Gastroesophageal sphincter (tissue), 3 donors: Measurements from ENCODE around the gene CCDC57.

Source experiments
- EP300 ChIP-seq: sonication (generic); formaldehyde crosslinking; IDR thresholded peaks from one replicate; pipeline ENCODE4 v1.6.1; 2017; ENCODE audit warnings: antibody characterized with exemption, mild to moderate bottlenecking
- POLR2A ChIP-seq, 2 donors: fragments of 450-650 bp; IDR thresholded peaks; one replicate each; pipeline ENCODE4 v1.6.1; 2017; ENCODE audit warnings: antibody characterized with exemption in 2 of 2, mild to moderate bottlenecking in 2 of 2, moderate library complexity in 1 of 2
- POLR2AphosphoS5 ChIP-seq: sonication (generic); formaldehyde crosslinking; IDR thresholded peaks from one replicate; pipeline ENCODE4 v1.6.1; 2017; ENCODE audit warnings: antibody characterized with exemption
- TF ChIP-seq, protein P1 (sequence below), 4 experiments: fragments of 200-600 bp in 2 of 4; fragments of 450-650 bp in 2 of 4; sonication (generic) in 1 of 4; IDR thresholded peaks; one replicate each; pipeline ENCODE4 v1.5.1; 2017 to 2019; ENCODE audit warnings: antibody characterized with exemption in 4 of 4, mild to moderate bottlenecking in 2 of 4, moderate library complexity in 2 of 4

GRCh38 chr17:82058855-82059249 is 153.8 kb downstream of the CCDC57 start:
- TF ChIP-seq, protein P1, sequence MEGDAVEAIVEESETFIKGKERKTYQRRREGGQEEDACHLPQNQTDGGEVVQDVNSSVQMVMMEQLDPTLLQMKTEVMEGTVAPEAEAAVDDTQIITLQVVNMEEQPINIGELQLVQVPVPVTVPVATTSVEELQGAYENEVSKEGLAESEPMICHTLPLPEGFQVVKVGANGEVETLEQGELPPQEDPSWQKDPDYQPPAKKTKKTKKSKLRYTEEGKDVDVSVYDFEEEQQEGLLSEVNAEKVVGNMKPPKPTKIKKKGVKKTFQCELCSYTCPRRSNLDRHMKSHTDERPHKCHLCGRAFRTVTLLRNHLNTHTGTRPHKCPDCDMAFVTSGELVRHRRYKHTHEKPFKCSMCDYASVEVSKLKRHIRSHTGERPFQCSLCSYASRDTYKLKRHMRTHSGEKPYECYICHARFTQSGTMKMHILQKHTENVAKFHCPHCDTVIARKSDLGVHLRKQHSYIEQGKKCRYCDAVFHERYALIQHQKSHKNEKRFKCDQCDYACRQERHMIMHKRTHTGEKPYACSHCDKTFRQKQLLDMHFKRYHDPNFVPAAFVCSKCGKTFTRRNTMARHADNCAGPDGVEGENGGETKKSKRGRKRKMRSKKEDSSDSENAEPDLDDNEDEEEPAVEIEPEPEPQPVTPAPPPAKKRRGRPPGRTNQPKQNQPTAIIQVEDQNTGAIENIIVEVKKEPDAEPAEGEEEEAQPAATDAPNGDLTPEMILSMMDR (IDR thresholded peaks at IDR 0.05) = no peak
- TF ChIP-seq POLR2AphosphoS5 (no peak), EP300 (no peak), POLR2A (IDR thresholded peaks at IDR 0.05) (no peak)
